GM18519 (cell line): ENCODE data around the gene SLC39A10.
"Not testable (repeated sequence)": the region's sequence is repeated elsewhere in the genome, so short reads cannot be mapped to it uniquely, and the experiment has no call there.

Source experiments
- ATAC-seq: cut with Tn5 transposase; IDR thresholded peaks from one replicate; pipeline ENCODE4 v1.9.1; 2021; ENCODE audit warnings: mild to moderate bottlenecking, moderate library complexity; ENCODE audit not compliant: unreplicated experiment, low FRiP score

The SLC39A10 gene

GRCh38 chr2:195656859-195657633, at the start of gene SLC39A10:
SLC39A10 (plus strand) TSS chr2:195657226; CDS start chr2:195680043, 22,817 bp downstream.
- ATAC-seq: peak; percentile 67

GRCh38 chr2:195608768-195609454, 48.1 kb upstream of the SLC39A10 start:
- ATAC-seq: no peak

GRCh38 chr2:195610717-195611116, 46.3 kb upstream of the SLC39A10 start:
- no peak for ATAC-seq

- no peak for ATAC-seq
Observed at GRCh38 chr2:195612611-195613495, 44.2 kb upstream of the SLC39A10 start.

- ATAC-seq: no peak
Observed at GRCh38 chr2:195613922-195614321, 43.1 kb upstream of the SLC39A10 start.

GRCh38 chr2:195619590-195619989, 37.4 kb upstream of the SLC39A10 start:
- ATAC-seq: no peak

- no peak for ATAC-seq
Observed at GRCh38 chr2:195620501-195620900, 36.5 kb upstream of the SLC39A10 start.

- ATAC-seq: no peak
Observed at GRCh38 chr2:195622966-195623365, 34.1 kb upstream of the SLC39A10 start.

- ATAC-seq: no peak
Observed at GRCh38 chr2:195626507-195626906, 30.5 kb upstream of the SLC39A10 start.

GRCh38 chr2:195628666-195629065, 28.4 kb upstream of the SLC39A10 start:
- ATAC-seq: no peak

- no peak for ATAC-seq
Observed at GRCh38 chr2:195632856-195633572, 24.0 kb upstream of the SLC39A10 start.

- no peak for ATAC-seq
Observed at GRCh38 chr2:195633573-195633870, 23.5 kb upstream of the SLC39A10 start.

- ATAC-seq: no peak
Observed at GRCh38 chr2:195633974-195634373, 23.1 kb upstream of the SLC39A10 start.

- no peak for ATAC-seq
Observed at GRCh38 chr2:195636890-195637289, 20.1 kb upstream of the SLC39A10 start.

GRCh38 chr2:195638750-195639149, 18.3 kb upstream of the SLC39A10 start:
- no peak for ATAC-seq

- ATAC-seq: no peak
Observed at GRCh38 chr2:195639238-195639858, 17.7 kb upstream of the SLC39A10 start.

- no peak for ATAC-seq
Observed at GRCh38 chr2:195639959-195640358, 17.1 kb upstream of the SLC39A10 start.

- ATAC-seq: no peak
Observed at GRCh38 chr2:195642027-195642678, 14.9 kb upstream of the SLC39A10 start.

- ATAC-seq: no peak
Observed at GRCh38 chr2:195642679-195643068, 14.4 kb upstream of the SLC39A10 start.

- not testable (repeated sequence) for ATAC-seq
Observed at GRCh38 chr2:195644708-195645107, 12.3 kb upstream of the SLC39A10 start.
